SK-N-SH treated with all-trans-retinoic acid at 6 μM for 48 hours (cell line): ENCODE measurements around the gene JUN.

ENCODE experiments used
- ATAC-seq: fragments of 200-7000 bp; cut with Tn5 transposase; 3 replicates; pipeline ENCODE4 v1.9.1; 2020; ENCODE audit warnings: mild to moderate bottlenecking, moderate library complexity
- ARNTL ChIP-seq: fragments of 450-650 bp; formaldehyde crosslinking; IDR thresholded peaks from 2 replicates; pipeline ENCODE4 v1.5.0; 2020; ENCODE audit warnings: low read depth, mild to moderate bottlenecking, moderate library complexity, borderline replicate concordance
- BACH2 ChIP-seq: fragments of 250-450 bp; sonication (Bioruptor Pico); IDR thresholded peaks from 2 replicates; pipeline ENCODE4 v1.9.0; 2021; ENCODE audit warnings: mild to moderate bottlenecking, borderline replicate concordance
- CSDC2 ChIP-seq: fragments of 250-450 bp; sonication (Bioruptor Pico); IDR thresholded peaks from 2 replicates; pipeline ENCODE4 v1.5.0; 2020; ENCODE audit warnings: mild to moderate bottlenecking, moderate library complexity
- ESRRG ChIP-seq: fragments of 250-450 bp; sonication (Bioruptor Pico); IDR thresholded peaks from 2 replicates; pipeline ENCODE4 v1.6.1; 2021; ENCODE audit warnings: mild to moderate bottlenecking
- GLIS3 ChIP-seq: fragments of 250-450 bp; sonication (Bioruptor Pico); IDR thresholded peaks from 2 replicates; pipeline ENCODE4 v1.5.0; 2020; ENCODE audit warnings: mild to moderate bottlenecking, moderate library complexity
- ISL1 ChIP-seq: fragments of 250-450 bp; sonication (Bioruptor Pico); IDR thresholded peaks from 2 replicates; pipeline ENCODE4 v2.1.2; 2022; ENCODE audit warnings: mild to moderate bottlenecking, moderate library complexity
- OSR1 ChIP-seq: fragments of 250-450 bp; sonication (Bioruptor Pico); IDR thresholded peaks from 2 replicates; pipeline ENCODE4 v1.8.0; 2022; ENCODE audit warnings: moderate library complexity, mild to moderate bottlenecking, inconsistent platforms
- PATZ1 ChIP-seq: fragments of 250-450 bp; sonication (Bioruptor Pico); IDR thresholded peaks from 2 replicates; pipeline ENCODE4 v1.8.0; 2020; ENCODE audit warnings: mild to moderate bottlenecking, moderate library complexity, borderline replicate concordance
- POU6F1 ChIP-seq: fragments of 250-450 bp; sonication (Bioruptor Pico); IDR thresholded peaks from 2 replicates; pipeline ENCODE4 v1.8.0; 2021; ENCODE audit warnings: low read depth, mild to moderate bottlenecking, moderate library complexity, borderline replicate concordance
- PPARA ChIP-seq: fragments of 250-450 bp; sonication (Bioruptor Pico); IDR thresholded peaks from 2 replicates; pipeline ENCODE4 v1.5.0; 2020; ENCODE audit warnings: mild to moderate bottlenecking, borderline replicate concordance
- RARB ChIP-seq: fragments of 250-450 bp; sonication (Bioruptor Pico); IDR thresholded peaks from 2 replicates; pipeline ENCODE4 v1.8.0; 2021; ENCODE audit warnings: mild to moderate bottlenecking, moderate library complexity
- SNAI2 ChIP-seq: fragments of 250-450 bp; sonication (Bioruptor Pico); IDR thresholded peaks from 2 replicates; pipeline ENCODE4 v1.5.0; 2020; ENCODE audit warnings: mild to moderate bottlenecking, moderate library complexity
- TCF4 ChIP-seq: fragments of 250-450 bp; sonication (Bioruptor Pico); IDR thresholded peaks from 2 replicates; pipeline ENCODE4 v1.8.0; 2021; ENCODE audit warnings: mild to moderate bottlenecking, moderate library complexity, borderline replicate concordance
- TOX ChIP-seq: fragments of 250-450 bp; sonication (Bioruptor Pico); IDR thresholded peaks from 2 replicates; pipeline ENCODE4 v1.8.0; 2021; ENCODE audit warnings: mild to moderate bottlenecking, moderate library complexity, borderline replicate concordance
- ZC3H10 ChIP-seq: fragments of 250-450 bp; sonication (Bioruptor Pico); IDR thresholded peaks from 2 replicates; pipeline ENCODE4 v1.5.1; 2021; ENCODE audit warnings: mild to moderate bottlenecking, moderate library complexity
- ZFP3 ChIP-seq: fragments of 250-450 bp; sonication (Bioruptor Pico); IDR thresholded peaks from 2 replicates; pipeline ENCODE4 v1.5.0; 2020; ENCODE audit warnings: mild to moderate bottlenecking, moderate library complexity
- ZNF565 ChIP-seq: fragments of 450-650 bp; formaldehyde crosslinking; conservative IDR thresholded peaks from 2 replicates; pipeline ENCODE4 v1.5.0; 2020; ENCODE audit warnings: low read depth, mild to moderate bottlenecking, moderate library complexity
- ZNF8 ChIP-seq: fragments of 450-650 bp; formaldehyde crosslinking; IDR thresholded peaks from 2 replicates; pipeline ENCODE4 v1.5.0; 2020; ENCODE audit warnings: mild to moderate bottlenecking, moderate library complexity
- TF ChIP-seq, protein P1 (sequence below): fragments of 250-450 bp; sonication (Bioruptor Pico); IDR thresholded peaks from 2 replicates; pipeline ENCODE4 v1.5.1; 2021; ENCODE audit warnings: mild to moderate bottlenecking, moderate library complexity
- TF ChIP-seq, protein P2 (sequence below): fragments of 250-450 bp; sonication (Bioruptor Pico); IDR thresholded peaks from 2 replicates; pipeline ENCODE4 v1.5.0; 2020; ENCODE audit warnings: mild to moderate bottlenecking, moderate library complexity

JUN gene

DNA sequence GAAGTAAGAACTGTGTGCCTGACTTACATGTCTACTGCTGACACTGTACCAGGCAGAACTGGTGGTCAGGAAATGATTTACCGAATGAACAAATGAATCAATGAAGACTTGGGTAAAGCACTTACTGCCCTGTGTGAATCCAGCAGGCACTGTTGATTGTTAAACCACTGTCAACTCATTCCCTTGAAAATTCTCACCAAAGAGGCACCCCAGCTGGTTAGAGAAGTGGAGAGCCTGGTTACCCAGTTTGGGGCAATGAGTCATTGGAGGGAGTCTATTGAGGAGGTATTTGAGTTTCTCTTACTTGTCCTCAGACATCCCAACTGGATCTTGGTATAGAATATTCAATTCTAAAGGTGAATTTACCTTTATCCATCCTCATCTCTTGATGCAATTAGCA, 34.2 kb downstream of the JUN start (continued):
- TF ChIP-seq, protein P1, sequence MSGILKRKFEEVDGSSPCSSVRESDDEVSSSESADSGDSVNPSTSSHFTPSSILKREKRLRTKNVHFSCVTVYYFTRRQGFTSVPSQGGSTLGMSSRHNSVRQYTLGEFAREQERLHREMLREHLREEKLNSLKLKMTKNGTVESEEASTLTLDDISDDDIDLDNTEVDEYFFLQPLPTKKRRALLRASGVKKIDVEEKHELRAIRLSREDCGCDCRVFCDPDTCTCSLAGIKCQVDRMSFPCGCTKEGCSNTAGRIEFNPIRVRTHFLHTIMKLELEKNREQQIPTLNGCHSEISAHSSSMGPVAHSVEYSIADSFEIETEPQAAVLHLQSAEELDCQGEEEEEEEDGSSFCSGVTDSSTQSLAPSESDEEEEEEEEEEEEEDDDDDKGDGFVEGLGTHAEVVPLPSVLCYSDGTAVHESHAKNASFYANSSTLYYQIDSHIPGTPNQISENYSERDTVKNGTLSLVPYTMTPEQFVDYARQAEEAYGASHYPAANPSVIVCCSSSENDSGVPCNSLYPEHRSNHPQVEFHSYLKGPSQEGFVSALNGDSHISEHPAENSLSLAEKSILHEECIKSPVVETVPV (CRISPR knock-in tag), result no peak
- TF ChIP-seq OSR1 (CRISPR knock-in tag), result no peak
- no peak for TF ChIP-seq ESRRG (CRISPR knock-in tag)
- TF ChIP-seq, all 23 proteins: peak for 0

DNA sequence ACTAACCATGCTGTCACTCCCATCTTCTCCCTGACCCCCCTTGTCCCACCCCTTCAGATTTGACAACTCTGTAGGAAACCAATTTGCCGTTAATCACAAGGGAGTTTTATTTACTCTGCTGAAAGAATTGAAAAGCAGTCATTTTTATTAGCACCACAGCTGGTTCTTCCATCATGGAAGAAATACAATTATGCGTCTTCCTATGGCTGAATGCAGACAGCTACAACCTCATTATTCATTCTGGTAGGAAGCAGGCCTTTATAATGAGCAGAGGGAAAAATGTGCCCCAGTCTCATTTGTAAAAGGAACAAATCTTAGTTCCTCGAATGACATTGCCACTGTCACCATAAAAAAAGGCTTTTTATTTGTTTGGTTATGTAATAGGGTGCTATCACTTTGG, 35.2 kb downstream of the JUN start:
- TF ChIP-seq BACH2 (no peak), ISL1 (CRISPR knock-in tag) (no peak), ZC3H10 (CRISPR knock-in tag) (no peak), ZFP3 (no peak)
- no peak for ATAC-seq

- no peak for ATAC-seq
- TF ChIP-seq PPARA, result no peak
These were observed 37.1 kb downstream of the JUN start for GRCh38 chr1:58746757-58747156.

- no peak; the same call in 2 of the 3 replicates for ATAC-seq
- TF ChIP-seq RARB (no peak), TOX (no peak), ESRRG (CRISPR knock-in tag) (no peak), OSR1 (CRISPR knock-in tag) (no peak)
These were observed 37.7 kb downstream of the JUN start for GRCh38 chr1:58746182-58746581.

DNA sequence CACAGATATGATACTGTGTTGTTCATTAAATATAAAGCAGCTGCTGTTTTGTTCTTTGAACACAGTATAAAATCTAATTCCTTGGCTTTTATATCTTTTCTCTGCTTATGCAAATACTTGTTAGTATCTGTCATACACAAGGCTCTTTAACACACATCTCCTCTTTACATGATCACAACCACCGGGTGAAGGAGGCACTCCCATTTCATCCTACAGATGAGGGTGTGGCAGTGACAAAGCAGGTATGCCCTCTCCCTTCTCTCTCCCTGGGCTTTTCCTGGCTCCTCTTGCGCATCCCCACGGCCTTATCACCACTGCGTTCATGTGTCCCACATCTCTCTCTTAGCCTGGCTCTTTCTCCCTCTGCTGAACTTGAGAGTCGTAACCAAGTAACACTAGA, 38.2 kb downstream of the JUN start:
- TF ChIP-seq OSR1 (CRISPR knock-in tag) (no peak), ZC3H10 (CRISPR knock-in tag) (no peak), ZNF8 (no peak), RARB (no peak), ZFP3 (no peak), PPARA (no peak), GLIS3 (CRISPR knock-in tag) (no peak), PATZ1 (CRISPR knock-in tag) (no peak), SNAI2 (CRISPR knock-in tag) (no peak), TOX (no peak), CSDC2 (CRISPR knock-in tag) (no peak), TCF4 (CRISPR knock-in tag) (no peak), ARNTL (CRISPR knock-in tag) (no peak), ISL1 (CRISPR knock-in tag) (no peak)
- 0 out of 3 replicates have a peak, but pooled peaks have one; percentile 36 for ATAC-seq

GRCh38 chr1:58745117-58745516, 38.7 kb downstream of the JUN start:
- no peak for ATAC-seq

More at GRCh38 chr1:58745117-58745516, 38.7 kb downstream of the JUN start:
- TF ChIP-seq ESRRG (CRISPR knock-in tag) (no peak), PATZ1 (CRISPR knock-in tag) (no peak), ARNTL (CRISPR knock-in tag) (no peak), ZNF565 (CRISPR knock-in tag) (no peak), POU6F1 (CRISPR knock-in tag) (no peak), ISL1 (CRISPR knock-in tag) (no peak), ZFP3 (no peak), OSR1 (CRISPR knock-in tag) (no peak), BACH2 (no peak)
- TF ChIP-seq, protein P2, sequence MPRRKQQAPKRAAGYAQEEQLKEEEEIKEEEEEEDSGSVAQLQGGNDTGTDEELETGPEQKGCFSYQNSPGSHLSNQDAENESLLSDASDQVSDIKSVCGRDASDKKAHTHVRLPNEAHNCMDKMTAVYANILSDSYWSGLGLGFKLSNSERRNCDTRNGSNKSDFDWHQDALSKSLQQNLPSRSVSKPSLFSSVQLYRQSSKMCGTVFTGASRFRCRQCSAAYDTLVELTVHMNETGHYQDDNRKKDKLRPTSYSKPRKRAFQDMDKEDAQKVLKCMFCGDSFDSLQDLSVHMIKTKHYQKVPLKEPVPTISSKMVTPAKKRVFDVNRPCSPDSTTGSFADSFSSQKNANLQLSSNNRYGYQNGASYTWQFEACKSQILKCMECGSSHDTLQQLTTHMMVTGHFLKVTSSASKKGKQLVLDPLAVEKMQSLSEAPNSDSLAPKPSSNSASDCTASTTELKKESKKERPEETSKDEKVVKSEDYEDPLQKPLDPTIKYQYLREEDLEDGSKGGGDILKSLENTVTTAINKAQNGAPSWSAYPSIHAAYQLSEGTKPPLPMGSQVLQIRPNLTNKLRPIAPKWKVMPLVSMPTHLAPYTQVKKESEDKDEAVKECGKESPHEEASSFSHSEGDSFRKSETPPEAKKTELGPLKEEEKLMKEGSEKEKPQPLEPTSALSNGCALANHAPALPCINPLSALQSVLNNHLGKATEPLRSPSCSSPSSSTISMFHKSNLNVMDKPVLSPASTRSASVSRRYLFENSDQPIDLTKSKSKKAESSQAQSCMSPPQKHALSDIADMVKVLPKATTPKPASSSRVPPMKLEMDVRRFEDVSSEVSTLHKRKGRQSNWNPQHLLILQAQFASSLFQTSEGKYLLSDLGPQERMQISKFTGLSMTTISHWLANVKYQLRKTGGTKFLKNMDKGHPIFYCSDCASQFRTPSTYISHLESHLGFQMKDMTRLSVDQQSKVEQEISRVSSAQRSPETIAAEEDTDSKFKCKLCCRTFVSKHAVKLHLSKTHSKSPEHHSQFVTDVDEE, result no peak
